IMR-90 (cell line): ENCODE data around the gene MYL2. TPM values are rescaled to one million over a fixed set of nuclear protein-coding genes. Genes with fewer than 3 reads are reported as not detected.

Experiments
- polyA plus RNA-seq, 3 experiments: library from polyadenylated mRNA; depleted of rRNA; stranded (reverse); fragments of >200 nt; gene quantifications; 2 replicates each; pipeline ENCODE4 v1.2.3, GENCODE V29; 2012; ENCODE audit warnings: low replicate concordance in 1 of 3
- total RNA-seq: library from RNA; depleted of rRNA; stranded (reverse); fragments of >200 nt; gene quantifications from 2 replicates; pipeline ENCODE4 v1.2.3, GENCODE V29; 2012; rRNA removed

Gene MYL2
- total and polyA plus RNA-seq, 2 of the 4 experiments (the other 2 are of a cell fraction), result not detected

Other genes starting within 250 kb of the MYL2 start
- gene HVCN1, start 231.5 kb downstream of the MYL2 start, total RNA-seq, result 1.4 and 2.0 TPM in 2 replicates
- gene HVCN1, start 231.5 kb downstream of the MYL2 start, polyA plus RNA-seq (2012; rRNA removed), result 1.3 and 1.9 TPM in 2 replicates
- gene PPP1CC, start 177.7 kb downstream of the MYL2 start, total RNA-seq, result 126 and 169 TPM in 2 replicates
- gene PPP1CC, start 177.7 kb downstream of the MYL2 start, polyA plus RNA-seq (2012; rRNA removed), result 59.1 and 71.0 TPM in 2 replicates
- not detected in 2 replicates for gene CCDC63, start 73.6 kb downstream of the MYL2 start, total RNA-seq
- gene CCDC63, start 73.6 kb downstream of the MYL2 start, polyA plus RNA-seq (2012; rRNA removed), result not detected in 2 replicates
- not detected in 2 replicates for gene CUX2, start 113.6 kb upstream of the MYL2 start, total RNA-seq
- not detected in 2 replicates for gene CUX2, start 113.6 kb upstream of the MYL2 start, polyA plus RNA-seq (2012; rRNA removed)